ENCODE measurements around the gene DEFB112.

- TF ChIP-seq CTCF (IDR thresholded peaks at IDR 0.05) (no peak), POLR2A (IDR thresholded peaks at IDR 0.05) (no peak)
Observed at GRCh38 chr6:50049829-50050228, at the start of gene DEFB112.

Data from adrenal gland (tissue), 5 donors.